Activated CD8-positive, alpha-beta T cell treated with anti-CD3 and anti-CD28 coated beads, Interleukin-2, amount 10 ng/mL, durations not matched to agents 7 days and 5 days (primary cell): ENCODE results near the gene UBE2E3. TPM values are rescaled to one million over a fixed set of nuclear protein-coding genes. Genes with fewer than 3 reads are reported as not detected.
"Not testable (repeated sequence)": the region's sequence is repeated elsewhere in the genome, so short reads cannot be mapped to it uniquely, and the experiment has no call there.

Experiments
- ATAC-seq: fragments of 150-1000 bp; cut with Tn5 transposase; one replicate; pipeline ENCODE4 v1.10.0; 2021; ENCODE audit warnings: moderate library complexity
- CTCF ChIA-PET: fragments of 350-600 bp; sonication (Branson Sonifier 250); formaldehyde crosslinking; loops from one replicate; lab custom pipeline; 2021; ENCODE audit warnings: antibody characterized with exemption; lab: Charles Lee
- POLR2A ChIA-PET: fragments of 350-600 bp; sonication (Branson Sonifier 250); formaldehyde crosslinking; loops from one replicate; lab custom pipeline; 2021; ENCODE audit warnings: antibody characterized with exemption; lab: Charles Lee
- DNase-seq: peaks from one replicate; pipeline ENCODE4 v3.0.0-alpha.2; 2020
- H3K27ac Mint-ChIP-seq: one replicate; pipeline ENCODE4 v1.8.0; 2021; ENCODE audit warnings: mild to moderate bottlenecking, mixed read lengths
- H3K27me3 Mint-ChIP-seq: one replicate; pipeline ENCODE4 v1.8.0; 2021; ENCODE audit warnings: low read depth, mixed read lengths
- H3K36me3 Mint-ChIP-seq: one replicate; pipeline ENCODE4 v1.8.0; 2021; ENCODE audit warnings: low read depth, mixed read lengths
- H3K4me1 Mint-ChIP-seq: one replicate; pipeline ENCODE4 v1.8.0; 2021; ENCODE audit warnings: low read depth, mixed read lengths
- H3K4me3 Mint-ChIP-seq: one replicate; pipeline ENCODE4 v1.8.0; 2021; ENCODE audit warnings: mild to moderate bottlenecking, mixed read lengths
- H3K9me3 Mint-ChIP-seq: one replicate; pipeline ENCODE4 v1.8.0; 2022; ENCODE audit warnings: mixed read lengths; ENCODE audit not compliant: insufficient read depth
- total RNA-seq, 2 experiments: library from RNA; stranded (reverse); gene quantifications; one replicate each; pipeline ENCODE4 v1.2.3, GENCODE V29; 2021

The UBE2E3 gene
- total RNA-seq, result 10 to 100 TPM; 28.4 to 36.7 TPM

- peaks cover 22% of the 10 kb centered on the region for H3K36me3 Mint-ChIP-seq
- ATAC-seq (peak; percentile 85), DNase-seq (peak; percentile 83)
- H3K4me1 Mint-ChIP-seq, result peaks cover 40% of the 10 kb centered on the region
- no peaks in the 10 kb centered on the region for H3K9me3 Mint-ChIP-seq
- ChIA-PET POLR2A (interaction anchor here (0.7 to 1.5 kb wide), 5 partner anchors 13 to 1735 kb away, joined by 3 to 4 read pairs (median 3); no protein-coding TSS in a partner anchor), CTCF (interaction anchor here (0.6 to 3.5 kb wide), 27 partner anchors 8 to 992 kb away, joined by 3 to 32 read pairs (median 4); no protein-coding TSS in a partner anchor)
- H3K4me3 Mint-ChIP-seq, result peak within 1 kb of the TSS; percentile 98
- peaks cover 36% of the 10 kb centered on the region for H3K27me3 Mint-ChIP-seq
- peak within 1 kb of the TSS; percentile 93 for H3K27ac Mint-ChIP-seq
Measured at GRCh38 chr2:180980106-180980942, at the start of gene UBE2E3. Gene UBE2E3, plus strand, starts transcription at chr2:180980605. Its CDS starts 1,438 bp downstream, at chr2:180982043.

GRCh38 chr2:180931841-180932240, 48.6 kb upstream of the UBE2E3 start:
- H3K4me3 Mint-ChIP-seq, result no peak overlapping the region
- no peaks in the 10 kb centered on the region for H3K4me1 Mint-ChIP-seq
- ChIA-PET CTCF (no interaction called here), POLR2A (no interaction called here)
- DNase-seq (no peak), ATAC-seq (no peak)
- H3K27ac Mint-ChIP-seq, result no peak overlapping the region
- peaks cover 5% of the 10 kb centered on the region for H3K27me3 Mint-ChIP-seq
- no peaks in the 10 kb centered on the region for H3K9me3 Mint-ChIP-seq
- H3K36me3 Mint-ChIP-seq, result no peaks in the 10 kb centered on the region

- ChIA-PET CTCF (interaction anchor here (1.1 kb wide), 1 partner anchor 18 kb away, joined by 3 read pairs; no protein-coding TSS in a partner anchor), POLR2A (no interaction called here)
- Mint-ChIP-seq H3K27me3 (peaks cover 5% of the 10 kb centered on the region), H3K4me3 (no peak overlapping the region), H3K27ac (no peak overlapping the region), H3K9me3 (peaks cover 7% of the 10 kb centered on the region), H3K4me1 (peaks cover 7% of the 10 kb centered on the region), H3K36me3 (no peaks in the 10 kb centered on the region)
- ATAC-seq, result no peak
- DNase-seq, result no peak
Measured at GRCh38 chr2:180933332-180933731, 47.1 kb upstream of the UBE2E3 start.

GRCh38 chr2:180934911-180935310, 45.5 kb upstream of the UBE2E3 start:
- ATAC-seq, result no peak
- H3K9me3 Mint-ChIP-seq, result peaks cover 7% of the 10 kb centered on the region
- H3K27me3 Mint-ChIP-seq, result peaks cover 5% of the 10 kb centered on the region
- no peak for DNase-seq
- no peak overlapping the region for H3K4me3 Mint-ChIP-seq
- no peak overlapping the region for H3K27ac Mint-ChIP-seq
- CTCF ChIA-PET, result no interaction called here
- POLR2A ChIA-PET, result no interaction called here
- H3K4me1 Mint-ChIP-seq, result peaks cover 9% of the 10 kb centered on the region
- no peaks in the 10 kb centered on the region for H3K36me3 Mint-ChIP-seq

- H3K9me3 Mint-ChIP-seq, POLR2A ChIA-PET, H3K27me3 Mint-ChIP-seq, H3K4me3 Mint-ChIP-seq, H3K36me3 Mint-ChIP-seq, H3K4me1 Mint-ChIP-seq, H3K27ac Mint-ChIP-seq: not testable (repeated sequence)
- ATAC-seq (peak; percentile 75), DNase-seq (peak; percentile 27)
- CTCF ChIA-PET, result interaction anchor here (1.3 to 1.5 kb wide), 2 partner anchors 43 to 44 kb away, joined by 3 to 6 read pairs; partner anchors contain the start of gene UBE2E3
Measured at GRCh38 chr2:180937480-180937879, 42.9 kb upstream of the UBE2E3 start.

GRCh38 chr2:180938451-180938850, 42.0 kb upstream of the UBE2E3 start:
- Mint-ChIP-seq H3K4me1 (peaks cover 9% of the 10 kb centered on the region), H3K4me3 (no peak overlapping the region), H3K9me3 (peaks cover 7% of the 10 kb centered on the region), H3K27ac (no peak overlapping the region), H3K36me3 (no peaks in the 10 kb centered on the region), H3K27me3 (peaks cover 5% of the 10 kb centered on the region)
- no peak for ATAC-seq
- ChIA-PET CTCF (interaction anchor here (1.3 to 1.5 kb wide), 3 partner anchors 42 to 777 kb away, joined by 3 to 6 read pairs (median 5); partner anchors contain the start of gene UBE2E3), POLR2A (interaction anchor here (1.1 kb wide), 1 partner anchor 42 kb away, joined by 4 read pairs; the partner anchor contains the start of gene UBE2E3)
- DNase-seq, result no peak

- ChIA-PET CTCF (interaction anchor here (1.3 kb wide), 1 partner anchor 37 kb away, joined by 3 read pairs; the partner anchor contains the start of gene UBE2E3), POLR2A (no interaction called here)
- H3K36me3 Mint-ChIP-seq, result no peaks in the 10 kb centered on the region
- ATAC-seq, result no peak
- peaks cover 2% of the 10 kb centered on the region for H3K4me1 Mint-ChIP-seq
- no peaks in the 10 kb centered on the region for H3K9me3 Mint-ChIP-seq
- no peak overlapping the region for H3K4me3 Mint-ChIP-seq
- H3K27me3 Mint-ChIP-seq, result no peaks in the 10 kb centered on the region
- no peak overlapping the region for H3K27ac Mint-ChIP-seq
- no peak for DNase-seq
Measured at GRCh38 chr2:180943275-180943674, 37.1 kb upstream of the UBE2E3 start.

GRCh38 chr2:180944372-180944771, 36.0 kb upstream of the UBE2E3 start:
- ChIA-PET CTCF (interaction anchor here (0.6 kb wide), 1 partner anchor 74 kb away, joined by 3 read pairs; no protein-coding TSS in a partner anchor), POLR2A (no interaction called here)

GRCh38 chr2:180947208-180947689, 33.2 kb upstream of the UBE2E3 start:
- CTCF ChIA-PET, result no interaction called here
- Mint-ChIP-seq H3K27me3 (peaks cover 13% of the 10 kb centered on the region), H3K36me3 (no peaks in the 10 kb centered on the region), H3K4me3 (no peak overlapping the region), H3K27ac (no peak overlapping the region), H3K4me1 (no peaks in the 10 kb centered on the region), H3K9me3 (no peaks in the 10 kb centered on the region)
- POLR2A ChIA-PET, result no interaction called here
- DNase-seq, result no peak
- ATAC-seq, result no peak

More at GRCh38 chr2:180944372-180944771, 36.0 kb upstream of the UBE2E3 start:
- DNase-seq (no peak), ATAC-seq (no peak)
- Mint-ChIP-seq H3K36me3 (no peaks in the 10 kb centered on the region), H3K27me3 (no peaks in the 10 kb centered on the region), H3K4me1 (no peaks in the 10 kb centered on the region), H3K4me3 (no peak overlapping the region), H3K27ac (no peak overlapping the region), H3K9me3 (no peaks in the 10 kb centered on the region)

GRCh38 chr2:180949896-180950295, 30.5 kb upstream of the UBE2E3 start:
- no peak overlapping the region for H3K27ac Mint-ChIP-seq
- H3K9me3 Mint-ChIP-seq, result no peaks in the 10 kb centered on the region
- no peak overlapping the region for H3K4me3 Mint-ChIP-seq
- peaks cover 15% of the 10 kb centered on the region for H3K27me3 Mint-ChIP-seq
- POLR2A ChIA-PET, result no interaction called here
- no peak for DNase-seq
- H3K4me1 Mint-ChIP-seq, result no peaks in the 10 kb centered on the region
- ATAC-seq, result no peak
- CTCF ChIA-PET, result no interaction called here
- H3K36me3 Mint-ChIP-seq, result no peaks in the 10 kb centered on the region

GRCh38 chr2:180952082-180952481, 28.3 kb upstream of the UBE2E3 start:
- CTCF ChIA-PET, result interaction anchor here (1.2 kb wide), 1 partner anchor 19 kb away, joined by 3 read pairs; no protein-coding TSS in a partner anchor
- ATAC-seq, result no peak
- no peak overlapping the region for H3K27ac Mint-ChIP-seq

More at GRCh38 chr2:180952082-180952481, 28.3 kb upstream of the UBE2E3 start:
- Mint-ChIP-seq H3K27me3 (peaks cover 19% of the 10 kb centered on the region), H3K4me1 (no peaks in the 10 kb centered on the region), H3K36me3 (no peaks in the 10 kb centered on the region), H3K4me3 (no peak overlapping the region), H3K9me3 (no peaks in the 10 kb centered on the region)
- POLR2A ChIA-PET, result no interaction called here
- no peak for DNase-seq
